ENCODE data around the gene CCDC50.

The CCDC50 gene

GRCh38 chr3:191314109-191314728 is 15.0 kb upstream of the CCDC50 start:
- H3K4me3 ChIP-seq (ENCODE audit: low read length), result no peak overlapping the region
- DNase-seq (ENCODE audit: low read depth, low spot score), result no peak

GRCh38 chr3:191316876-191317603 is 12.2 kb upstream of the CCDC50 start:
- no peak for DNase-seq (ENCODE audit: low read depth, low spot score)

GRCh38 chr3:191320316-191320715 is 8.9 kb upstream of the CCDC50 start:
- no peak overlapping the region for H3K4me3 ChIP-seq (ENCODE audit: low read length)
- no peak for DNase-seq (ENCODE audit: low read depth, low spot score)

More at GRCh38 chr3:191316876-191317603, 12.2 kb upstream of the CCDC50 start:
- no peak overlapping the region for H3K4me3 ChIP-seq (ENCODE audit: low read length)

GRCh38 chr3:191321019-191321767 is 8.0 kb upstream of the CCDC50 start:
- no peak for DNase-seq (ENCODE audit: low read depth, low spot score)

GRCh38 chr3:191324936-191325335 is 4.3 kb upstream of the CCDC50 start:
- no peak overlapping the region for H3K4me3 ChIP-seq (ENCODE audit: low read length)
- no peak for DNase-seq (ENCODE audit: low read depth, low spot score)

More at GRCh38 chr3:191321019-191321767, 8.0 kb upstream of the CCDC50 start:
- no peak overlapping the region for H3K4me3 ChIP-seq (ENCODE audit: low read length)

GRCh38 chr3:191327526-191327925 is 1.7 kb upstream of the CCDC50 start:
- no peak for DNase-seq (ENCODE audit: low read depth, low spot score)
- no peak overlapping the region for H3K4me3 ChIP-seq (ENCODE audit: low read length)

GRCh38 chr3:191328383-191328961 is 722 bp upstream of the CCDC50 start:
- H3K4me3 ChIP-seq (ENCODE audit: low read length), result no peak overlapping the region
- DNase-seq (ENCODE audit: low read depth, low spot score), result no peak

- no peak for DNase-seq (ENCODE audit: low read depth, low spot score)
Observed at GRCh38 chr3:191329654-191330529, 698 bp downstream of the CCDC50 start, which contains the start of gene UTS2B. UTS2B (minus strand) TSS chr3:191330526; CDS start chr3:191282189, 48,337 bp downstream.

GRCh38 chr3:191330530-191331048 is 1.4 kb downstream of the CCDC50 start:
- no peak for DNase-seq (ENCODE audit: low read depth, low spot score)
- no peak overlapping the region for H3K4me3 ChIP-seq (ENCODE audit: low read length)

More at GRCh38 chr3:191329654-191330529, 698 bp downstream of the CCDC50 start, which contains the start of gene UTS2B:
- no peak within 1 kb of the TSS for H3K4me3 ChIP-seq (ENCODE audit: low read length)

GRCh38 chr3:191331388-191331787 is 2.2 kb downstream of the CCDC50 start:
- no peak overlapping the region for H3K4me3 ChIP-seq (ENCODE audit: low read length)
- no peak for DNase-seq (ENCODE audit: low read depth, low spot score)

- H3K4me3 ChIP-seq (ENCODE audit: low read length), result no peak overlapping the region
- no peak for DNase-seq (ENCODE audit: low read depth, low spot score)
Observed at GRCh38 chr3:191333298-191333880, 4.2 kb downstream of the CCDC50 start.

GRCh38 chr3:191334346-191334893 is 5.2 kb downstream of the CCDC50 start:
- no peak overlapping the region for H3K4me3 ChIP-seq (ENCODE audit: low read length)
- no peak for DNase-seq (ENCODE audit: low read depth, low spot score)

GRCh38 chr3:191336833-191337232 is 7.6 kb downstream of the CCDC50 start:
- DNase-seq (ENCODE audit: low read depth, low spot score), result no peak
- no peak overlapping the region for H3K4me3 ChIP-seq (ENCODE audit: low read length)

GRCh38 chr3:191338177-191338488 is 8.9 kb downstream of the CCDC50 start:
- no peak overlapping the region for H3K4me3 ChIP-seq (ENCODE audit: low read length)

GRCh38 chr3:191339316-191339917 is 10.2 kb downstream of the CCDC50 start:
- no peak for DNase-seq (ENCODE audit: low read depth, low spot score)

More at GRCh38 chr3:191338177-191338488, 8.9 kb downstream of the CCDC50 start:
- DNase-seq (ENCODE audit: low read depth, low spot score), result no peak

GRCh38 chr3:191340351-191340750 is 11.2 kb downstream of the CCDC50 start:
- no peak for DNase-seq (ENCODE audit: low read depth, low spot score)
- no peak overlapping the region for H3K4me3 ChIP-seq (ENCODE audit: low read length)

More at GRCh38 chr3:191339316-191339917, 10.2 kb downstream of the CCDC50 start:
- H3K4me3 ChIP-seq (ENCODE audit: low read length), result no peak overlapping the region

GRCh38 chr3:191340966-191341365 is 11.8 kb downstream of the CCDC50 start:
- no peak for DNase-seq (ENCODE audit: low read depth, low spot score)
- no peak overlapping the region for H3K4me3 ChIP-seq (ENCODE audit: low read length)
